A549 (cell line): ENCODE results near the gene PPP1R1C. TPM values are rescaled to one million over a fixed set of nuclear protein-coding genes. Genes with fewer than 3 reads are reported as not detected.

ENCODE experiments used
- ATAC-seq, 2 experiments: fragments of 200-7000 bp in 1 of 2; fragments of >200 bp in 1 of 2; cut with Nextera tagmentation in 1 of 2; cut with Tn5 transposase in 1 of 2; 3 replicates each; pipeline versions ENCODE4 v1.8.0 to v1.9.1; 2018 to 2020; ENCODE audit warnings: mild to moderate bottlenecking in 1 of 2, moderate library complexity in 1 of 2
- CTCF ChIA-PET: fragments of 300-600 bp; sonication (Branson Sonifier 250); formaldehyde crosslinking; extraction: SDS; loops from one replicate; lab custom pipeline; 2021; ENCODE audit warnings: antibody characterized with exemption, inconsistent platforms; lab: Yijun Ruan, JAX
- POLR2A ChIA-PET: fragments of 350-600 bp; formaldehyde crosslinking; extraction: SDS; loops from one replicate; lab custom pipeline; 2021; ENCODE audit warnings: antibody characterized with exemption, inconsistent platforms; lab: Yijun Ruan, JAX
- DNase-seq, 2 experiments: peaks; one replicate each; pipeline versions ENCODE4 v3.0.0 to v3.0.0-alpha.2; 2011 to 2016; ENCODE audit warnings: low read depth in 1 of 2, low spot score in 1 of 2
- FAIRE-seq: peaks from 2 replicates; lab custom pipeline; 2011; peaks lifted over from hg19 to GRCh38; lab: Jason Lieb, UNC
- H3K27ac ChIP-seq, 2 experiments: fragments of >200 bp; sonication (Bioruptor Twin); formaldehyde crosslinking; 3 replicates each; pipeline ENCODE4 v1.5.1; 2016 to 2017
- H3K4me1 ChIP-seq: fragments of >200 bp; sonication (Bioruptor Twin); formaldehyde crosslinking; 3 replicates; pipeline ENCODE4 v1.6.1; 2016
- H3K4me2 ChIP-seq: fragments of >200 bp; sonication (Bioruptor Twin); formaldehyde crosslinking; 3 replicates; pipeline ENCODE4 v1.6.1; 2016
- H3K4me3 ChIP-seq: fragments of >200 bp; sonication (Bioruptor Twin); formaldehyde crosslinking; 3 replicates; pipeline ENCODE4 v1.5.1; 2016
- H3K9me3 ChIP-seq: fragments of >200 bp; sonication (Bioruptor Twin); formaldehyde crosslinking; 3 replicates; pipeline ENCODE4 v1.6.1; 2016
- ATOH8 ChIP-seq: fragments of 250-450 bp; sonication (Bioruptor Pico); IDR thresholded peaks from 2 replicates; pipeline ENCODE4 v1.5.0; 2020; ENCODE audit warnings: low read depth, mild to moderate bottlenecking, moderate library complexity
- BCL3 ChIP-seq: fragments of >200 bp; sonication (Bioruptor Twin); formaldehyde crosslinking; IDR thresholded peaks from 3 replicates; pipeline ENCODE4 v1.6.1; 2016
- BHLHE40 ChIP-seq: IDR thresholded peaks from 2 replicates; pipeline ENCODE4 v1.6.1; 2012; ENCODE audit warnings: low read depth, low read length, inconsistent platforms
- CEBPB ChIP-seq, 2 experiments: fragments of >200 bp in 1 of 2; sonication (Bioruptor Twin) in 1 of 2; formaldehyde crosslinking in 1 of 2; IDR thresholded peaks; 2 replicates each; pipeline ENCODE4 v1.6.1; 2012 to 2016
- CHD4 ChIP-seq: fragments of 200-600 bp; sonication (generic); IDR thresholded peaks from 2 replicates; pipeline ENCODE4 v1.6.1; 2016; ENCODE audit warnings: antibody characterized with exemption, mild to moderate bottlenecking, borderline replicate concordance
- E2F6 ChIP-seq: IDR thresholded peaks from 2 replicates; pipeline ENCODE4 v1.6.1; 2012; ENCODE audit warnings: low read depth, borderline replicate concordance
- EHF ChIP-seq: fragments of 250-450 bp; sonication (Bioruptor Pico); IDR thresholded peaks from 2 replicates; pipeline ENCODE4 v1.5.0; 2020; ENCODE audit warnings: mild to moderate bottlenecking
- FOXS1 ChIP-seq: fragments of 250-450 bp; sonication (Bioruptor Pico); IDR thresholded peaks from 2 replicates; pipeline ENCODE4 v1.5.0; 2020; ENCODE audit warnings: mild to moderate bottlenecking, moderate library complexity
- HMGXB4 ChIP-seq: fragments of 250-450 bp; sonication (Bioruptor Pico); IDR thresholded peaks from 2 replicates; pipeline ENCODE4 v1.5.0; 2021; ENCODE audit warnings: mild to moderate bottlenecking, moderate library complexity, borderline replicate concordance
- HOXA7 ChIP-seq: fragments of 250-450 bp; sonication (Bioruptor Pico); IDR thresholded peaks from 2 replicates; pipeline ENCODE4 v1.5.0; 2020; ENCODE audit warnings: mild to moderate bottlenecking, moderate library complexity
- HOXB13 ChIP-seq: fragments of 250-450 bp; sonication (Bioruptor Pico); IDR thresholded peaks from 2 replicates; pipeline ENCODE4 v1.5.0; 2020; ENCODE audit warnings: low read depth, mild to moderate bottlenecking, moderate library complexity
- HOXB5 ChIP-seq: fragments of 250-450 bp; sonication (Bioruptor Pico); IDR thresholded peaks from 2 replicates; pipeline ENCODE4 v1.5.0; 2020; ENCODE audit warnings: mild to moderate bottlenecking, moderate library complexity
- JUN ChIP-seq, 2 experiments: fragments of >200 bp; sonication (Bioruptor Twin); formaldehyde crosslinking; IDR thresholded peaks; 2 replicates in 1 of 2; 3 replicates in 1 of 2; pipeline ENCODE4 v1.6.1; 2016 to 2017
- JUNB ChIP-seq: fragments of >200 bp; sonication (Bioruptor Twin); formaldehyde crosslinking; IDR thresholded peaks from 2 replicates; pipeline ENCODE4 v1.6.1; 2016
- KDM1A ChIP-seq: fragments of 200-600 bp; sonication (generic); IDR thresholded peaks from 2 replicates; pipeline ENCODE4 v1.6.1; 2016; ENCODE audit warnings: low read depth, mild to moderate bottlenecking
- KDM5A ChIP-seq: fragments of 200-600 bp; sonication (generic); IDR thresholded peaks from 2 replicates; pipeline ENCODE4 v1.6.1; 2016; ENCODE audit warnings: antibody characterized with exemption, mild to moderate bottlenecking
- MAZ ChIP-seq: fragments of 150-350 bp; IDR thresholded peaks from 2 replicates; pipeline ENCODE4 v1.6.1; 2014; ENCODE audit warnings: antibody characterized with exemption, low read depth, low read length, borderline replicate concordance
- NFE2L2 ChIP-seq: fragments of 150-350 bp; conservative IDR thresholded peaks from 2 replicates; pipeline ENCODE4 v1.6.1; 2014; ENCODE audit warnings: low read length
- NPAS2 ChIP-seq: fragments of 250-450 bp; sonication (Bioruptor Pico); IDR thresholded peaks from 2 replicates; pipeline ENCODE4 v1.8.0; 2022; ENCODE audit warnings: mild to moderate bottlenecking, moderate library complexity, borderline replicate concordance
- NR3C1 ChIP-seq: fragments of >200 bp; sonication (Bioruptor Twin); formaldehyde crosslinking; IDR thresholded peaks from 3 replicates; pipeline ENCODE4 v1.6.1; 2017
- PBX3 ChIP-seq: IDR thresholded peaks from 2 replicates; pipeline ENCODE4 v1.6.1; 2012
- PHF8 ChIP-seq: fragments of 200-600 bp; sonication (generic); IDR thresholded peaks from 2 replicates; pipeline ENCODE4 v1.6.1; 2016; ENCODE audit warnings: low read depth, mild to moderate bottlenecking, antibody characterized with exemption, moderate library complexity, borderline replicate concordance
- POLR2A ChIP-seq: IDR thresholded peaks from 2 replicates; pipeline ENCODE4 v1.6.1; 2012; ENCODE audit warnings: mild to moderate bottlenecking, low read length
- POLR2AphosphoS2 ChIP-seq: conservative IDR thresholded peaks from 2 replicates; pipeline ENCODE4 v1.6.1; 2012; ENCODE audit warnings: low read length, improper control_type of control experiment, inconsistent platforms
- RCOR1 ChIP-seq: fragments of 150-350 bp; IDR thresholded peaks from 2 replicates; pipeline ENCODE4 v1.6.1; 2014; ENCODE audit warnings: antibody characterized with exemption, low read length, low read depth
- SREBF2 ChIP-seq: fragments of 450-650 bp; IDR thresholded peaks from 2 replicates; pipeline ENCODE4 v1.6.1; 2014; ENCODE audit warnings: mild to moderate bottlenecking, moderate library complexity
- TFCP2L1 ChIP-seq: fragments of 250-450 bp; sonication (Bioruptor Pico); IDR thresholded peaks from 2 replicates; pipeline ENCODE4 v1.5.0; 2021; ENCODE audit warnings: mild to moderate bottlenecking
- ZC3H11A ChIP-seq: fragments of 450-650 bp; IDR thresholded peaks from 2 replicates; pipeline ENCODE4 v1.6.1; 2014; ENCODE audit warnings: antibody characterized with exemption, mild to moderate bottlenecking
- ZFP36 ChIP-seq: fragments of 450-650 bp; IDR thresholded peaks from 2 replicates; pipeline ENCODE4 v1.6.1; 2014; ENCODE audit warnings: borderline replicate concordance; ENCODE audit not compliant: partially characterized antibody
- ZNF302 ChIP-seq: fragments of 250-450 bp; sonication (Bioruptor Pico); IDR thresholded peaks from 2 replicates; pipeline ENCODE4 v1.9.0; 2021; ENCODE audit warnings: inconsistent platforms, mild to moderate bottlenecking, moderate library complexity
- ZSCAN20 ChIP-seq: fragments of 250-450 bp; sonication (Bioruptor Pico); IDR thresholded peaks from 2 replicates; pipeline ENCODE4 v1.8.0; 2022; ENCODE audit warnings: mild to moderate bottlenecking, moderate library complexity
- WGBS: methylation state at CpG from one replicate; pipeline ENCODE4 v1.1.6; 2017; ENCODE audit errors: missing lambda C conversion rate; 5-methylcytosine and 5-hydroxymethylcytosine counted together
- polyA plus RNA-seq, 4 experiments: library from polyadenylated mRNA; depleted of rRNA in 3 of 4; stranded (reverse); fragments of >200 nt; fragmentation: RNase III in 1 of 4; extraction: RNeasy Plus Mini Kit Qiagen cat#74134 plus additional on column Dnase treatment in 1 of 4; gene quantifications; 2 replicates in 3 of 4; 3 replicates in 1 of 4; pipeline ENCODE4 v1.2.3, GENCODE V29; 2011 to 2017

PPP1R1C gene
- polyA plus RNA-seq, 2 of the 4 experiments (the other 2 are of a cell fraction): 0.81 to 2.7 TPM

GRCh38 chr2:181944914-181945291 lies 40.8 kb upstream of the PPP1R1C start:
- POLR2A ChIA-PET: no interaction called here
- no peak for FAIRE-seq
- DNase-seq: no peak
- Histone ChIP-seq H3K4me3 (no peak overlapping the region), H3K9me3 (no peaks in the 10 kb centered on the region), H3K27ac (no peak overlapping the region), H3K4me2 (no peak overlapping the region), H3K4me1 (no peaks in the 10 kb centered on the region)
- no peak for ATAC-seq
- CTCF ChIA-PET: no interaction called here
- TF ChIP-seq BCL3 (no peak), HOXA7 (CRISPR knock-in tag) (no peak), CHD4 (no peak), NFE2L2 (no peak), FOXS1 (CRISPR knock-in tag) (no peak), NR3C1 (no peak), POLR2A (no peak), PHF8 (no peak), ZFP36 (no peak), CEBPB (IDR thresholded peaks at IDR 0.05) (no peak), ZC3H11A (no peak), ZSCAN20 (CRISPR knock-in tag) (no peak), JUNB (no peak), BHLHE40 (no peak), KDM1A (no peak), TFCP2L1 (no peak), RCOR1 (no peak)
- 92% methylated on average over 8 of the region's 8 CpGs for WGBS

- no peaks in the 10 kb centered on the region for H3K9me3 ChIP-seq
- no peak overlapping the region for H3K27ac ChIP-seq
- ChIA-PET CTCF (no interaction called here), POLR2A (no interaction called here)
- TF ChIP-seq SREBF2 (no peak), ZFP36 (no peak), CEBPB (IDR thresholded peaks at IDR 0.05) (no peak), EHF (CRISPR knock-in tag) (no peak), TFCP2L1 (no peak), ZNF302 (CRISPR knock-in tag) (no peak), NPAS2 (CRISPR knock-in tag) (no peak), ATOH8 (CRISPR knock-in tag) (no peak)
- ATAC-seq (no peak), DNase-seq (no peak), FAIRE-seq (no peak)
- no peak overlapping the region for H3K4me3 ChIP-seq
- no peaks in the 10 kb centered on the region for H3K4me1 ChIP-seq
- 45% methylated on average over 1 of the region's 1 CpG for WGBS
- no peak overlapping the region for H3K4me2 ChIP-seq
Observed at GRCh38 chr2:181946444-181947127, 39.1 kb upstream of the PPP1R1C start.

- Histone ChIP-seq H3K9me3 (no peaks in the 10 kb centered on the region), H3K4me3 (no peak overlapping the region), H3K4me1 (no peaks in the 10 kb centered on the region), H3K4me2 (no peak overlapping the region), H3K27ac (no peak overlapping the region)
- DNase-seq (no peak), FAIRE-seq (no peak), ATAC-seq (no peak)
- POLR2A ChIA-PET: no interaction called here
- CTCF ChIA-PET: interaction anchor here (1.4 kb wide), 1 partner anchor 10 kb away, joined by 4 read pairs; no protein-coding TSS in a partner anchor
- TF ChIP-seq CHD4 (no peak), JUNB (no peak), MAZ (no peak), HMGXB4 (no peak), NPAS2 (CRISPR knock-in tag) (no peak), RCOR1 (no peak), SREBF2 (no peak), JUN (IDR thresholded peaks at IDR 0.05) (no peak), KDM5A (no peak), PBX3 (no peak), POLR2AphosphoS2 (no peak), HOXB5 (CRISPR knock-in tag) (no peak), HOXB13 (no peak), E2F6 (no peak), ZNF302 (CRISPR knock-in tag) (no peak), BHLHE40 (no peak)
Observed at GRCh38 chr2:181947273-181947672, 38.4 kb upstream of the PPP1R1C start.
